AG10803 (cell line): ENCODE data around the gene HAPLN3.

ENCODE experiments used
- DNase-seq: peaks from one replicate; pipeline ENCODE4 v3.0.0; 2010; ENCODE audit warnings: low read depth
- H3K4me3 ChIP-seq: 2 replicates; pipeline ENCODE4 v1.5.1; 2011; ENCODE audit warnings: mild to moderate bottlenecking, low read length, control low read depth
- TF ChIP-seq, protein P1 (sequence below): conservative IDR thresholded peaks from 2 replicates; pipeline ENCODE4 v1.5.1; 2011; ENCODE audit warnings: mild to moderate bottlenecking, low read length, control low read depth, inconsistent platforms

Gene HAPLN3

DNA sequence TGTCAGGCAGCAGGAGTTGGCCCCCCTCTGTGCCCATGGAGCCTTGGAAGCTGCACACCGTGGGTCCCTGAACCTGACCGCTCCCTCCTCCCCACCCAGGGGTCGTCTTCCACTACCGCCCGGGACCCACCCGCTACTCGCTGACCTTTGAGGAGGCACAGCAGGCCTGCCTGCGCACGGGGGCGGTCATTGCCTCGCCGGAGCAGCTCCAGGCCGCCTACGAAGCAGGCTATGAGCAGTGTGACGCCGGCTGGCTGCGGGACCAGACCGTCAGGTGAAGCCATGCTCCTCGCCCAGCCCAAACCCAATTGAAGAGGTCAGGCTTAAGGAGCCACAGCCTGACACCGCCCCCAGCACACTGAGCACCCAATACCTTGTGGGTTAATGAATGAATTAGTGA lies 48.2 kb downstream of the HAPLN3 start:
- H3K4me3 ChIP-seq = no peak overlapping the region
- TF ChIP-seq, protein P1, sequence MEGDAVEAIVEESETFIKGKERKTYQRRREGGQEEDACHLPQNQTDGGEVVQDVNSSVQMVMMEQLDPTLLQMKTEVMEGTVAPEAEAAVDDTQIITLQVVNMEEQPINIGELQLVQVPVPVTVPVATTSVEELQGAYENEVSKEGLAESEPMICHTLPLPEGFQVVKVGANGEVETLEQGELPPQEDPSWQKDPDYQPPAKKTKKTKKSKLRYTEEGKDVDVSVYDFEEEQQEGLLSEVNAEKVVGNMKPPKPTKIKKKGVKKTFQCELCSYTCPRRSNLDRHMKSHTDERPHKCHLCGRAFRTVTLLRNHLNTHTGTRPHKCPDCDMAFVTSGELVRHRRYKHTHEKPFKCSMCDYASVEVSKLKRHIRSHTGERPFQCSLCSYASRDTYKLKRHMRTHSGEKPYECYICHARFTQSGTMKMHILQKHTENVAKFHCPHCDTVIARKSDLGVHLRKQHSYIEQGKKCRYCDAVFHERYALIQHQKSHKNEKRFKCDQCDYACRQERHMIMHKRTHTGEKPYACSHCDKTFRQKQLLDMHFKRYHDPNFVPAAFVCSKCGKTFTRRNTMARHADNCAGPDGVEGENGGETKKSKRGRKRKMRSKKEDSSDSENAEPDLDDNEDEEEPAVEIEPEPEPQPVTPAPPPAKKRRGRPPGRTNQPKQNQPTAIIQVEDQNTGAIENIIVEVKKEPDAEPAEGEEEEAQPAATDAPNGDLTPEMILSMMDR = no peak
- no peak for DNase-seq

DNA sequence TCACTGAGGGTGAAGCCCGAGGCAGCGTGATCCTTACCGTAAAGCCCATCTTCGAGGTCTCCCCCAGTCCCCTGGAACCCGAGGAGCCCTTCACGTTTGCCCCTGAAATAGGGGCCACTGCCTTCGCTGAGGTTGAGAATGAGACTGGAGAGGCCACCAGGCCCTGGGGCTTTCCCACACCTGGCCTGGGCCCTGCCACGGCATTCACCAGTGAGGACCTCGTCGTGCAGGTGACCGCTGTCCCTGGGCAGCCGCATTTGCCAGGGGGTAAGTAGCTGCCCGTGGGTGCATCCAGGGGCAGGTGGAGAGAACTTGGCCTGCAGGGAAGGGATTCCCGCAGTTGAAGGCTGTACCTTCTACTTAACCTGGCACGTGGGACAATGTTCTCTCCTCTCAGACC lies 49.7 kb downstream of the HAPLN3 start:
- TF ChIP-seq, protein P1 = no peak
- no peak overlapping the region for H3K4me3 ChIP-seq
- DNase-seq = no peak

- no peak overlapping the region for H3K4me3 ChIP-seq
- TF ChIP-seq, protein P1 = no peak
- DNase-seq = no peak
These were observed 50.5 kb downstream of the HAPLN3 start for GRCh38 chr15:88844749-88845386.

DNA sequence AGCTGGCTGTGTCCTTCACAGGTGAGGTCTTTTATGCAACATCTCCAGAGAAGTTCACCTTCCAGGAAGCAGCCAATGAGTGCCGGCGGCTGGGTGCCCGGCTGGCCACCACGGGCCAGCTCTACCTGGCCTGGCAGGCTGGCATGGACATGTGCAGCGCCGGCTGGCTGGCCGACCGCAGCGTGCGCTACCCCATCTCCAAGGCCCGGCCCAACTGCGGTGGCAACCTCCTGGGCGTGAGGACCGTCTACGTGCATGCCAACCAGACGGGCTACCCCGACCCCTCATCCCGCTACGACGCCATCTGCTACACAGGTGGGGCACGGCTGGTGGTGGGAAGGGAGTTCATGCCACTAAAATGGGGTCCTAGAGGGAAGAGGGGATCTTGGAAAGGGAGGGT lies 52.0 kb downstream of the HAPLN3 start:
- TF ChIP-seq, protein P1 = no peak
- DNase-seq = no peak

DNA sequence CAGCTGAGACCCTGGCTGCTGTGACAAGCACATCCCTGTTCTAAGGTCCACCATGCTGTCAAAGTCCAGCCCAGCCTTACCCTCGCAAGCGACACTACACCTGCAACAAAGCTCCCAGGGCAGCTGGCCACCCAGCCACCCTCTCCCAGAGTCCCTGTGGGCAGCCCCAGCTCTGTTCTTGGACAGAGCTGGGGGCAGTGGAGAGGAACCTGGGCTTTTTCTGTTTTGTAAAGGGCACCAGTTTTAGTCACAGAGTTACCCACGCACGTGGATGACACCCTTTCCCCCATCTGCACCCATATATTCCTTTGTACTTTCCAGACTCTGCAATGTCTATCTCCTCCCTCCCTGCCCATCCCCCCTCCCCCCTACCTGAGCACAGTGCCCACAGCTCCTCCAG lies 53.2 kb downstream of the HAPLN3 start:
- TF ChIP-seq, protein P1 = no peak
- no peak for DNase-seq
- H3K4me3 ChIP-seq = no peak overlapping the region

More for the DNA sequence above, 52.0 kb downstream of the HAPLN3 start:
- H3K4me3 ChIP-seq = no peak overlapping the region

GRCh38 chr15:88841236-88841635 lies 54.1 kb downstream of the HAPLN3 start:
- TF ChIP-seq, protein P1 = no peak
- no peak overlapping the region for H3K4me3 ChIP-seq
- no peak for DNase-seq

DNA sequence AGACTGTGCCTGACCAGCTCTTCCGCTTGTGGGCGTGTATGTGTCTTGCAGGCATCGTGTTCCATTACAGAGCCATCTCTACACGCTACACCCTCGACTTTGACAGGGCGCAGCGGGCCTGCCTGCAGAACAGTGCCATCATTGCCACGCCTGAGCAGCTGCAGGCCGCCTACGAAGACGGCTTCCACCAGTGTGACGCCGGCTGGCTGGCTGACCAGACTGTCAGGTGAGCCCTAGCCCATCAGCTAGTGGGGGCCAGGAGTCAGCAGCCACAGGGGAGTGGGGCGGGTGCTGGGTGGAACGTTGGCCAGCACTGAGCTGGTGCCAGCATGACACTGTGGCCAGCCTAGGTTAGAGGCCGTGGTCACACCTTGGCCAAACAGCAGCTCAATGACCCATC lies 55.4 kb downstream of the HAPLN3 start:
- TF ChIP-seq, protein P1 = no peak
- no peak overlapping the region for H3K4me3 ChIP-seq
- no peak for DNase-seq
